ENCODE data around the gene SLC33A1. TPM values are rescaled to one million over a fixed set of nuclear protein-coding genes. Genes with fewer than 3 reads are reported as not detected.
"Not testable (repeated sequence)": the region's sequence is repeated elsewhere in the genome, so short reads cannot be mapped to it uniquely, and the experiment has no call there.

Gene SLC33A1
- 34.3 and 37.8 TPM in 2 replicates for total RNA-seq

- DNase-seq = peak; percentile 100
These were observed at the start of gene SLC33A1 for GRCh38 chr3:155854141-155854940. Gene SLC33A1 (minus strand): TSS chr3:155854427. CDS start chr3:155853997, 430 bp downstream.

GRCh38 chr3:155895379-155895900 is 41.2 kb upstream of the SLC33A1 start:
- DNase-seq = no peak

GRCh38 chr3:155891321-155891720 is 37.1 kb upstream of the SLC33A1 start:
- no peak for DNase-seq

GRCh38 chr3:155890671-155891190 is 36.5 kb upstream of the SLC33A1 start:
- DNase-seq = peak; percentile 68

- no peak for DNase-seq
These were observed 35.7 kb upstream of the SLC33A1 start for GRCh38 chr3:155889952-155890351.

GRCh38 chr3:155889212-155889611 is 35.0 kb upstream of the SLC33A1 start:
- DNase-seq = no peak

- no peak for DNase-seq
These were observed 32.7 kb upstream of the SLC33A1 start for GRCh38 chr3:155886915-155887314.

- not testable (repeated sequence) for DNase-seq
These were observed 32.1 kb upstream of the SLC33A1 start for GRCh38 chr3:155886348-155886747.

- DNase-seq = no peak
These were observed 31.1 kb upstream of the SLC33A1 start for GRCh38 chr3:155885292-155885691.

GRCh38 chr3:155884292-155884691 is 30.1 kb upstream of the SLC33A1 start:
- no peak for DNase-seq

- DNase-seq = no peak
These were observed 26.1 kb upstream of the SLC33A1 start for GRCh38 chr3:155880286-155880685.

- no peak for DNase-seq
These were observed 22.3 kb upstream of the SLC33A1 start for GRCh38 chr3:155876503-155876902.

- DNase-seq = no peak
These were observed 21.8 kb upstream of the SLC33A1 start for GRCh38 chr3:155876037-155876436.

GRCh38 chr3:155872904-155873646 is 18.8 kb upstream of the SLC33A1 start:
- DNase-seq = no peak

GRCh38 chr3:155871746-155872158 is 17.5 kb upstream of the SLC33A1 start:
- DNase-seq = no peak

GRCh38 chr3:155870945-155871745 is 16.9 kb upstream of the SLC33A1 start:
- peak; percentile 54 for DNase-seq

- DNase-seq = peak; percentile 95
These were observed 16.1 kb upstream of the SLC33A1 start, which contains the start of gene GMPS for GRCh38 chr3:155870133-155870944. Gene GMPS (plus strand): TSS chr3:155870650. CDS start chr3:155870871, 221 bp downstream.

GRCh38 chr3:155869691-155870090 is 15.5 kb upstream of the SLC33A1 start:
- no peak for DNase-seq

GRCh38 chr3:155863072-155863784 is 9.0 kb upstream of the SLC33A1 start:
- no peak for DNase-seq

GRCh38 chr3:155862290-155862982 is 8.2 kb upstream of the SLC33A1 start:
- DNase-seq = peak; percentile 44
